ENCODE results near the gene SAMM50.

DNA sequence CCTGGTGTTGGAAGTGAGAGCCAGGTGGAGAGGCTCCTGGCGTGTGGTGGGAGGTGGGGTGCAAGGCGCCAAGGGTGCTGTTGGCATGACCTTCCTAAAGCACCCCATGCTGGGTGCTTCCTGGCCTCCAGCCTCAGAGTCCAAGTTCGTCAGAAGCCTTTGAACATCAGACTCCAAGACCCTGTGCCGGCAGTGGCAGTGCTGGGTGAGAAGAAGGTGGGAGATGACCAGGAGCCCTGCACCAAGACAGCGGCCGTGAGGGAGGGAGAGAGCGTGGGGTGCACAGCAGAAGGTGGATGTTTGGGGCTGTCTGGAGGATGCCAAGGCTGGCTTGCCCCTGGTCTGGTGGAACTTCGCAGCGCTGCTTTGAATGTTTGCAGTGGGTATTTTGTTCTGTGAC lies 39.2 kb downstream of the SAMM50 start:
- TF ChIP-seq, protein P1, sequence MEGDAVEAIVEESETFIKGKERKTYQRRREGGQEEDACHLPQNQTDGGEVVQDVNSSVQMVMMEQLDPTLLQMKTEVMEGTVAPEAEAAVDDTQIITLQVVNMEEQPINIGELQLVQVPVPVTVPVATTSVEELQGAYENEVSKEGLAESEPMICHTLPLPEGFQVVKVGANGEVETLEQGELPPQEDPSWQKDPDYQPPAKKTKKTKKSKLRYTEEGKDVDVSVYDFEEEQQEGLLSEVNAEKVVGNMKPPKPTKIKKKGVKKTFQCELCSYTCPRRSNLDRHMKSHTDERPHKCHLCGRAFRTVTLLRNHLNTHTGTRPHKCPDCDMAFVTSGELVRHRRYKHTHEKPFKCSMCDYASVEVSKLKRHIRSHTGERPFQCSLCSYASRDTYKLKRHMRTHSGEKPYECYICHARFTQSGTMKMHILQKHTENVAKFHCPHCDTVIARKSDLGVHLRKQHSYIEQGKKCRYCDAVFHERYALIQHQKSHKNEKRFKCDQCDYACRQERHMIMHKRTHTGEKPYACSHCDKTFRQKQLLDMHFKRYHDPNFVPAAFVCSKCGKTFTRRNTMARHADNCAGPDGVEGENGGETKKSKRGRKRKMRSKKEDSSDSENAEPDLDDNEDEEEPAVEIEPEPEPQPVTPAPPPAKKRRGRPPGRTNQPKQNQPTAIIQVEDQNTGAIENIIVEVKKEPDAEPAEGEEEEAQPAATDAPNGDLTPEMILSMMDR (IDR thresholded peaks at IDR 0.05), result no peak
- no peak for TF ChIP-seq POLR2A (IDR thresholded peaks at IDR 0.05)
